Measurements from ENCODE around the gene CD96. TPM values are rescaled to one million over a fixed set of nuclear protein-coding genes. Genes with fewer than 3 reads are reported as not detected.
"Not testable (repeated sequence)": the region's sequence is repeated elsewhere in the genome, so short reads cannot be mapped to it uniquely, and the experiment has no call there.

Gene CD96
- total RNA-seq, 1 experiment from 2014 or later: not detected

GRCh38 chr3:111619833-111620232, 77.8 kb downstream of the CD96 start:
- peak; percentile 75 for DNase-seq (ENCODE audit: low read depth)

DNA sequence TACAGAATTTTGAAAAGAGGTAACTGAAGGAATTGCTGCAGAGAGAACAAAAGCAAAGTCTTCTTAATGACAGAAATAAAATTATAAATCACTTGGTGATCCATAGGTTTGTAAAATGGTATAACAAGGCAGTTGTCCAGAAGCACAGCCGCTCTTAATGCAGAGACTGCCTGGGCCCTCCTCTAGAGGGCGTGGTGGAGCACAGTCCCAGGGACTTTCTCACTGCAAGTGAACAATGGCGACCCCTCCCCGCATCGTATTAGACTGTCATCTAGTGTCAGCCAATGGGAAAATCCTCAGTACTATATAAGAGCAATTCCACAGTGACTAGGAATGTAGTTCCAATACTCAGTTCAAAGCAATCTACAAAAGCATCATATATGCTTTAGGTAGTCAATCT, 79.5 kb downstream of the CD96 start:
- DNase-seq (ENCODE audit: low read depth): peak; percentile 55

DNA sequence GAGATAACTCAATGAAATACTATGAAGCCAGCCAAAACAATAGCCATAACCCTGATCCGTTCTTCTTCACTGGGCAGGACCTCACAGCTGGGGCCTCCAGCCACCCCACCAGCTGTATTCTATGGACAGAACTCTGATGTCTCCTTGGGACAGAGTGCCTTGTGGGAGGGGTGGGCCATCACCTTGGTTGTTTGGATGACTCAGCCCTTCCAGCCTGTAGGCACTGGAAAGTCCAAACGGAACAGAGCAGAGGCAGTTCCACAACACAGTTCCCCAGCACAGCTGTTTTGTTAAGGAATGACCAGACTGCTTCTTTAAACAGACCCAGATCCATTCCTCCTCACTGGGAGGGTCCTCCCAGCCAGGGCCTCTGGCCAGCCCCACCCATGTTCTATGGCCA, 85.1 kb downstream of the CD96 start:
- DNase-seq (ENCODE audit: low read depth): peak; percentile 40

GRCh38 chr3:111629018-111629417, 87.0 kb downstream of the CD96 start:
- not testable (repeated sequence) for DNase-seq (ENCODE audit: low read depth)

DNA sequence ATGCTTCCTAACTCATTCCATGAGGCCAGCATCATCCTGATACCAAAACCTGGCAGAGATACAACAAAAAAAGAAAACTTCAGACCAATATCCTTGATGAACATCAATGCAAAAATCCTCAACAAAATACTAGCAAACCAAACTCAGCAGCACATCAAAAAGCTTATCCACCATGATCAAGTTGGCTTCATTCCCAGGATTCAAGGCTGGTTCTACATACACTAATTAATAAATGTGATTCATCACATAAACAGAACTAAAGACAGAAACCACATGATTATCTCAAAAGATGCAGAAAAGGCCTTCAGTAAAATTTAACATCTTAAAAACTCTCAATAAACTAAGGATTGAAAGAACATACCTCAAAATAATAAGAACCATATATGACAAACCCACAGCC, 88.6 kb downstream of the CD96 start:
- DNase-seq (ENCODE audit: low read depth): not testable (repeated sequence)

DNA sequence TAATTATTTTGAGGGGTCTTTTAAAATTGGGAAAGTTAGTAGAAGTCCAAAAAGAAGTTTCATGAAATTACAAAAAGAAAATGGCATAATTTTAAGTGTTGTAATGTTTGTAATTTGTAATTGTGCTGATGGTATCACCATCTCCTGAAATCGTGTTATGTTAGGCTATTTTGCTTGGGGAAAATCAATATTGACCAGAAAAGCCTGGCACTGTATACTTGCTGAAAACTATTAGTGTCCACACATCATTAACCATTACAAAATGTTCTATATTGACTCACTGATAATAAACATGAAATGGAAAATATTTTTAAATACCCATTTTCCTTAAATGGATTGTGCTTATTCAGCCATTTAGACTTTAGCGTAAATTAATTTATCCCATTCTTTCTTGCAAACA, 93.4 kb downstream of the CD96 start:
- no peak for DNase-seq (ENCODE audit: low read depth)

- DNase-seq (ENCODE audit: low read depth): no peak
Observed at GRCh38 chr3:111636366-111636885, 94.4 kb downstream of the CD96 start.

GRCh38 chr3:111639316-111639715, 97.3 kb downstream of the CD96 start:
- DNase-seq (ENCODE audit: low read depth): no peak

GRCh38 chr3:111648991-111649579, 107.1 kb downstream of the CD96 start:
- no peak for DNase-seq (ENCODE audit: low read depth)

DNA sequence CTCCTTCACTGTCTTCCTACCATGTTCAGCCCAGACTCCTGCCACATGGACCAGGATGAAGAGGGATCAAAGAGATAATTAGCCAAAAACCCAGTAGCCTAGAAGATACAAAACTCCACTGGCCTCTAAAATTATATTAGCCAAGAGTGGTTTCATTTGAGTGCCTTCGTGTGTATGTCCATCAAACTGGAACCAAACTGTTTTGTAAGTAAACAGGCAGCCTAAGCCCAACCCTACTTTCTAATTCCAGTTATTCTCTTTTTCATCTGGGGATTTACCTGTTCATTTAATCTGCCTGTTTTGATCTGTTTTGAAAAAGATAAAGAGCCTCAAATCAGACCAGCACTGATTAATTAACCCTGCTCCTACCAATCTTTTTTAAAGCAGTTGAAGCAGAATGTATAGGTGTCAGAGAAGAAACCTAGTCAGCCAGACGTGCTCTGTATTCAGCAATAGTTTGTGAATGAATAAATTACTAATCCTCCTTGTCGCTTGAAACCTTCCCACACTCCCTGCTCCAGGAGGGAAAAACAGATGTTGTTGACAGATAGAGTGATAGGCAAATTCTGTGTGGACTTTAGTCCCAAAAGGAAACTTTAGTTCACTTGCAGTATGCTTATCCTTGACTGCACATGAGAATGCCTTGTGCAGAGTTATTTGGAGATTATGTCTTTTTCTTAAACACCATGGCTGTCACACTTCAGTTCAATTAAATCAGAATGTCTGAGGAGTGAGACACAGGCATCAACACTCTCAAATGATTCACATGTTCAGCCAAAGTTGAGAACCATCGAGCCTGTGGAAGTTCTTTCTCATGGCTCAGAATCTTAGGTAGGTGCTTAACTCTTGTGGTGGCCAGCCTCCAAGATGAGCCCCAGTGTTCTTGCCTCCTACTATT, 108.6 kb downstream of the CD96 start:
- DNase-seq (ENCODE audit: low read depth): no peak

DNA sequence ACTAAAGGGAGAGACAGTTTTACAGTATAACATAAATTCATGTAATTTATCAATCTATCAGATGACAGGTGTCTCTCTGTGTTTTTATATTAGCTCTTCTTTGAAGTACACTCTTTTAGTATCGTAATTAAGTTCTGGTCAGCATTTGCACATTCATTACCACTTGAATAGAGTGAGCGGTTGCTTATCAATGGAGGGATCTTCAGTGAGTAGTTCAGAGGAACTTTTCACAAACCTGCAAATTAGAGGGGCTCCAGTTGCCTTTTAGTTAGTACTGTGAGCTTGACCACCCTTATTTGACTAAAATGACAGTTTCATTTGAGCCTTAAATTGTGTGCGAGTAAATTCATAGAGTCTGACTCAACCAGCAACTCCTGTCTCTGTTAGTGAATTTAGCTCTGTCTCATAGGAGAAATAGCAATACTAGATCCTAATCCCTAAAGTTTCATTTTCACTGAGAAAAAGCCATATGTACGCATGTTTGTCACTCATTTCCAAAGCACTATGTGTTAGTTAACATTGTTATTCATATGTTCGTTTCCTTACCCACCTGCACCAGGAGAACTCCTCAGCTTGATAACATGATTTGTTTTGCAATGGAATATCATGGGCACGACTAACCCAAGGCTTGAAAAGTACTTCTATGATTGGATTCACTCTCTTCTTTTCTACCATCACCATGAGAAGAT, 110.6 kb downstream of the CD96 start:
- DNase-seq (ENCODE audit: low read depth): no peak

DNA sequence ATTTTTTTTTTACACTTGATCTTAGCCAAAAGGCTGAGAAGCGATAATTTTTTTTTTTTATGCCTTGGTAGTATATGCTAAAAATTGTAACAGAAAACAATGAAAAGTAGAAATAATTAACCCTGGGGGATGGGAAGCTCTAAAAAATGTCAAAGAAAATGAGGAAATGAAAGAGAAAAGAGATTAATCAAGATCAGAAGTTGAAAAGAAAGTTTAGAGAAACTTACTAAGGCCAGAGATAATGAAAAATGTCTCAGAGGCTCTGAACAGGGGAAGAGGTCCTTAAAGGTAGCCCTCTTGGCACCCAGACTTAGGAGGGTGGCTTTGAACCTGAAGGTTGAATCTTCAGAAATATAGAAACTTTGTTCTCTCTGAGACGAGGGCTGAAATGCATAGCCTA, 111.8 kb downstream of the CD96 start:
- DNase-seq (ENCODE audit: low read depth): no peak

DNA sequence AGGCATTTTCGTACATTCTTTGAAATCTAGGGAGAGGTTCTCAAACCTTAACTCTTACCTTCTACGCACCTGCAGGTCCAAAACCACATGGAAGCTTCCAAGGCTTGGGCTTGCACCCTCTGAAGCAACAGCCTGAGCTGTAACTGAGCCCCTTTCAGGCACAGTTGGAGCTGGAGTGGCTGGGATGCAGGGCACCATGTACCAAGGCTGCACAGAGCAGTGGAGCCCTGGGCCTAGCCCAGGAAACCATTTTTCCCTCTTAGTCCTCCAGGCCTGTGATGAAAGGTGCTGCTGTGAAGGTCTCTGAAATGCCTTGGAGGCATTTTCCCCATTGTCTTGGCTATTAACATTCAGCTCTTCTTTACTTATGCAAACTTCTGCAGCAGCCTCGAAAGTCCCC, 120.0 kb downstream of the CD96 start:
- no peak for DNase-seq (ENCODE audit: low read depth)

DNA sequence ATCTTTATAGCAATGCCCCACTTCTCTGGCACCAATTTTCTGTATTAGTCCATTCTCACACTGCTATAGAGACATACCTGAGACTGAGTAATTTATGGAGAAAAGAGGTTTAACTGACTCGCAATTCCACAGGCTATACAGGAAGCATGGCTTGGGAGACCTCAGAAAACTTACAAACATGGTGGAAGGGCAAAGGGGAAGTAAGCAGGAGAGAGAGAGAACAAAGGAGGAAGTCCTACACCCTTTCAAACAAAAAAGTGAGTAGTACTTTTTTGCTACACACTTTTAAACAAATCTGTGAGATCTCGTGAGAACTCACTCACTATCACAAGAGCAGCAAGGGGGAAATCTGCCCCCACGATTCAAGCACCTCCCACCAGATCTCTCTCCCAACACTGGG, 120.9 kb downstream of the CD96 start:
- DNase-seq (ENCODE audit: low read depth): no peak

- no peak for DNase-seq (ENCODE audit: low read depth)
Observed at GRCh38 chr3:111666041-111666735, 124.2 kb downstream of the CD96 start.

DNA sequence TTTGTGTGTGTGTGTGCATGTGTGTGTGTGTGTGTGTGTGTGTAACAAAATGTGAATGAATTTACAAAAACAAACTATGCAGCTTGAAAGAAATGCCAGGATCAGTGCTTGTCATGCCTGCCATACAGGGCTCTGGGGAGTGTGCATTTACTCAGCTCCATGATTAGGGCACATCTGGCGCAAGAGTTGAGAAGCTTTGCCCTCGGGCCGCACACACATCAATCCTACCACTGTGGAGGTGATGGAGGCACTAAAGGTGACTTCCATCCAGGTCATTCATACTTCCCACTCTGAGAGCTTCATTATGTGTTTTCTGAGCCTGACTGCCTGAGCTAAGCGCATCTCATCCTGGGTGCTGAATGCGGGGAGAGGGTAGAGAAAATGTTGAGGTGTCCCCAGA, 125.2 kb downstream of the CD96 start:
- no peak for DNase-seq (ENCODE audit: low read depth)

DNA sequence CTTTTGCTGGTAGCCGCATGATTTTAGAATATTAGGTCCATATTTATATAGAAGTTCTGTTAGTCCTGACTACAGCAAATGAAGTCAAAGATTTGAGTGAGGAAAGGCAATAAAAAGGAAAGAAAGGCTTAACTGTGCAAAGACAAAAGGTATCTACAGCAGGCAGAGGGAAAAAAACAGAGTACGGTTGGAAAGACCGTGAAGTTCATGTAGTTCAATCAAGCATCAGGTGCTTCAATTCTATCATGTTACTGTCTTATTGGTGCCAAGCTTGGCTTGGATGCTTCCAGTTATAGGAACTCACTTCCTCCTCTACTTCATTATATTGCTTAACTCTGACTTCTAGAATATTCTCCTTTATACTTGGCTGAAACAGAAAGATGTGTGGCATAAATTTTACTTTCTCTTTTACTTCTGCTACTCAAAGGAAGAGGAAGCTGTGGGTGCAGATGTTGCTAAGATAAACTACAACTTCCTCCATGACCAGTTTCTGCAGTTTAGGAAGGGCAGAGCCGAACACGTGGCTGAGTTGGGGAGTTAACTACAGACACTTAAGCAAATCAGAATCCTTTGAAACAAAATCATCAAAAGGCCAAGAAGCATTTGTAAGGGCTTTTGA, 125.7 kb downstream of the CD96 start:
- peak; percentile 55 for DNase-seq (ENCODE audit: low read depth)

GRCh38 chr3:111668326-111668725, 126.3 kb downstream of the CD96 start:
- no peak for DNase-seq (ENCODE audit: low read depth)

DNA sequence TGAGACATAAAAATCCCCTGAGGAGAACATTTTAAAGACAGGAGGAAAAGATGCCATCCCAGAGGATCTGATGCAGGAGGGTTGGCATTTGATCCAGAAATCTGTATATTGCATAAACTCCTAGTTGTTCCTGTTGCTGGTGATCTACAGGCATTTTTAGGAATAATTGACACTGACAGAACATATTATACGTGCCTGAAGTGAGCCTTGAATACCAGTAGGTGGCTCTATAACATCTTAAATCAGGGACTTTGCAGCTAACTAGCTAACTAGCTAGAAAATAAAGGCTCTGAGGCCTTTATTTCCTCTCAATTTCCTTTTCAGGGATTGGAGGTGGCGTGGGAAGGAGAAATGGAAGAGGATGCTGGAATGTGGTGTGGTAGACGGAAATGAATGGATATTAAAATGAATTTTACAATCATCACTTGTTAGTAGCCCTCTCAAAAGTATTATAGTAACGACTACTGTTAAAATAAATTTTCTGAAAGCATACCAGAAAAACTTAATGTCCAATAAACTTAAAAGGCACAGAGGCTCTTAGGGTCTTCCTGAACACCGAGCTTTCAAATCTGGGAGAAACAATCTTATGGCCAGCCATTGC, 127.0 kb downstream of the CD96 start:
- peak; percentile 57 for DNase-seq (ENCODE audit: low read depth)

DNA sequence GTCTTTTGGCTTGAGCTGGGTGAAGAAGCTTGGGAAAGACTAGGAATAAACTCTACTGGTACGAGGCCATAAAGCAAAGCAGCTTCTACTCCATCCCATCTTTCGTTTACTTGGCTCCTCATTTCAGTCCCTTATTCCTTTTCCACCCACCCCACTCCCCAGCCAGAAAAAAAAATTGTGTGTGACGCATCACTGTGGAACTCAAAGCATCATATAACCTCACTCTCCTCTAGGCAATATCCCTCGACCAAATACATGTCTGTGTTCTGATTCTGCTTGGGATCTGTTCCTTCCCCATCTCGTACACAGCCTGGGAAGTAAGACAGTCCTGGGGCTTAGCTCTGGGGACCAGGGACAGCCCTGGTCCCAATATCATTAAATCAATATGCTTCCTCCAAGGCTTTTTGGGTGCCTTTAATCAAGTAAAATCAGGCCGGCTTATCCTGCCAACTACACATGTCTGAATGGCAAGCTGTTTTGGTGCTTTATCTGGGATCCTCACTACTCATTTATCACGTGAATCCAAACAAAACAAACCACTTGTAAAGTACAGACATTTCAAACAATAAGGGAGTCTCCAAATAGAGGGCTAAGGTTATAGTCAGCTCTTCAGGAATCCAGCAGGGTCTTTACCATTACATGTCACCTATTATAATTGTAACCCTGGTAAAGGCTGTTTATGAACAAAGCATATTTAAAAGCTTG, 128.1 kb downstream of the CD96 start:
- DNase-seq (ENCODE audit: low read depth): peak; percentile 85
